HFFc6 (cell line): Measurements from ENCODE around the gene MAPKAP1. TPM values are rescaled to one million over a fixed set of nuclear protein-coding genes. Genes with fewer than 3 reads are reported as not detected.

Source experiments
- DNase-seq: peaks from one replicate; pipeline ENCODE4 v3.0.0-alpha.2; 2018
- H3K27ac Mint-ChIP-seq: 2 replicates; pipeline ENCODE4 v1.8.0; 2020; ENCODE audit warnings: mild to moderate bottlenecking, mixed read lengths
- H3K27me3 Mint-ChIP-seq: 2 replicates; pipeline ENCODE4 v1.8.0; 2021; ENCODE audit warnings: mild to moderate bottlenecking, moderate library complexity, mixed read lengths; ENCODE audit not compliant: insufficient read depth
- H3K36me3 Mint-ChIP-seq: 2 replicates; pipeline ENCODE4 v1.8.0; 2021; ENCODE audit warnings: low read depth, mixed read lengths
- H3K4me1 Mint-ChIP-seq: 2 replicates; pipeline ENCODE4 v1.8.0; 2020; ENCODE audit warnings: low read depth, mixed read lengths
- H3K4me3 Mint-ChIP-seq: 2 replicates; pipeline ENCODE4 v1.8.0; 2020; ENCODE audit warnings: mild to moderate bottlenecking, moderate library complexity, mixed read lengths
- H3K9me3 Mint-ChIP-seq: 2 replicates; pipeline ENCODE4 v1.8.0; 2020; ENCODE audit warnings: mild to moderate bottlenecking, mixed read lengths
- CTCF ChIP-seq: fragments of 200-600 bp; sonication (generic); IDR thresholded peaks from 2 replicates; pipeline ENCODE4 v1.5.0; 2021; ENCODE audit warnings: antibody characterized with exemption, mild to moderate bottlenecking
- total RNA-seq, 6 experiments: library from RNA; stranded (reverse); fragmentation: NEBNext Ultra II Directional; extraction: Animal tissue kit (Norgen Biotek cat#: 25700); gene quantifications; 2 replicates in 1 of 6; 3 replicates in 5 of 6; pipeline ENCODE4 v1.2.3, GENCODE V29; 2021

Gene MAPKAP1
- total RNA-seq, 6 experiments from 2014 or later = 115 to 167 (median 130) TPM

- Mint-ChIP-seq H3K27me3 (peaks cover 3% of the 10 kb centered on the region; the same call in 1 of the 2 replicates), H3K36me3 (peaks cover 33% of the 10 kb centered on the region), H3K27ac (peak within 1 kb of the TSS; percentile 91), H3K4me1 (peaks cover 74% of the 10 kb centered on the region), H3K4me3 (peak within 1 kb of the TSS; percentile 92), H3K9me3 (no peaks in the 10 kb centered on the region)
- peak; percentile 9 for DNase-seq
- TF ChIP-seq CTCF = no peak
Observed at GRCh38 chr9:125747053-125747764, 40.2 kb upstream of the MAPKAP1 start, which contains the start of gene PBX3. PBX3 (plus strand) TSS chr9:125747373.

- no peak overlapping the region for H3K27ac Mint-ChIP-seq
- no peak for TF ChIP-seq CTCF
- H3K36me3 Mint-ChIP-seq = peaks cover 28% of the 10 kb centered on the region
- H3K9me3 Mint-ChIP-seq = no peaks in the 10 kb centered on the region
- H3K4me3 Mint-ChIP-seq = no peak overlapping the region
- H3K27me3 Mint-ChIP-seq = peaks cover 3% of the 10 kb centered on the region; the same call in 1 of the 2 replicates
- H3K4me1 Mint-ChIP-seq = peaks cover 69% of the 10 kb centered on the region
- no peak for DNase-seq
Observed at GRCh38 chr9:125746774-125747052, 39.7 kb upstream of the MAPKAP1 start.

- TF ChIP-seq CTCF = no peak
- peaks cover 3% of the 10 kb centered on the region; the same call in 1 of the 2 replicates for H3K27me3 Mint-ChIP-seq
- peaks cover 23% of the 10 kb centered on the region for H3K36me3 Mint-ChIP-seq
- H3K27ac Mint-ChIP-seq = peak overlapping the region; percentile 78
- DNase-seq = peak; percentile 93
- H3K4me3 Mint-ChIP-seq = peak overlapping the region; percentile 92
- H3K4me1 Mint-ChIP-seq = peaks cover 63% of the 10 kb centered on the region
- H3K9me3 Mint-ChIP-seq = no peaks in the 10 kb centered on the region
Observed at GRCh38 chr9:125746017-125746773, 39.2 kb upstream of the MAPKAP1 start.

- no peaks in the 10 kb centered on the region for H3K9me3 Mint-ChIP-seq
- peak overlapping the region; percentile 78 for H3K27ac Mint-ChIP-seq
- peaks cover 58% of the 10 kb centered on the region for H3K4me1 Mint-ChIP-seq
- peak overlapping the region; percentile 92 for H3K4me3 Mint-ChIP-seq
- peaks cover 3% of the 10 kb centered on the region; the same call in 1 of the 2 replicates for H3K27me3 Mint-ChIP-seq
- peaks cover 20% of the 10 kb centered on the region for H3K36me3 Mint-ChIP-seq
- no peak for TF ChIP-seq CTCF
- DNase-seq = peak; percentile 17
Observed at GRCh38 chr9:125745682-125746016, 38.6 kb upstream of the MAPKAP1 start.

- H3K9me3 Mint-ChIP-seq = no peaks in the 10 kb centered on the region
- no peak for TF ChIP-seq CTCF
- no peak for DNase-seq
- H3K27ac Mint-ChIP-seq = peak overlapping the region; percentile 78
- peak overlapping the region; percentile 92 for H3K4me3 Mint-ChIP-seq
- H3K36me3 Mint-ChIP-seq = peaks cover 14% of the 10 kb centered on the region
- peaks cover 3% of the 10 kb centered on the region; the same call in 1 of the 2 replicates for H3K27me3 Mint-ChIP-seq
- peaks cover 52% of the 10 kb centered on the region for H3K4me1 Mint-ChIP-seq
Observed at GRCh38 chr9:125745018-125745417, 38.0 kb upstream of the MAPKAP1 start.
